Activated T-cell treated with anti-CD3 and anti-CD28 coated beads for 48 hours (primary cell): Measurements from ENCODE around the gene ADM2.
"Not testable (repeated sequence)": the region's sequence is repeated elsewhere in the genome, so short reads cannot be mapped to it uniquely, and the experiment has no call there.

Source experiments
- DNase-seq: peaks from one replicate; pipeline ENCODE4 v3.0.0-alpha.2; 2020; ENCODE audit warnings: low read depth

The ADM2 gene

GRCh38 chr22:50525858-50526107 lies 44.4 kb downstream of the ADM2 start:
- DNase-seq: no peak

GRCh38 chr22:50526108-50526833 lies 44.9 kb downstream of the ADM2 start:
- peak; percentile 87 for DNase-seq

GRCh38 chr22:50526834-50527801 lies 45.8 kb downstream of the ADM2 start:
- DNase-seq: no peak

- no peak for DNase-seq
Measured at GRCh38 chr22:50527921-50528681, 46.8 kb downstream of the ADM2 start.

- no peak for DNase-seq
Measured at GRCh38 chr22:50528682-50529415, 47.5 kb downstream of the ADM2 start.

- DNase-seq: no peak
Measured at GRCh38 chr22:50529416-50529896, 48.1 kb downstream of the ADM2 start.

GRCh38 chr22:50529897-50530579 lies 48.7 kb downstream of the ADM2 start, which contains the start of gene TYMP:
TSS of gene TYMP (minus strand) at chr22:50530012. CDS start at chr22:50529709, 303 bp downstream.
- peak; percentile 76 for DNase-seq

GRCh38 chr22:50530580-50530876 lies 49.2 kb downstream of the ADM2 start:
- DNase-seq: no peak

GRCh38 chr22:50530877-50531545 lies 49.7 kb downstream of the ADM2 start:
- peak; percentile 83 for DNase-seq

GRCh38 chr22:50531546-50531961 lies 50.2 kb downstream of the ADM2 start:
- peak; percentile 77 for DNase-seq

GRCh38 chr22:50531962-50532674 lies 50.8 kb downstream of the ADM2 start:
- no peak for DNase-seq

GRCh38 chr22:50532824-50533796 lies 51.8 kb downstream of the ADM2 start:
- no peak for DNase-seq

- not testable (repeated sequence) for DNase-seq
Measured at GRCh38 chr22:50533856-50534711, 52.7 kb downstream of the ADM2 start.

- no peak for DNase-seq
Measured at GRCh38 chr22:50535113-50535512, 53.8 kb downstream of the ADM2 start.
